Vagina (tissue), 2 donors: Measurements from ENCODE around the gene TMEM38B. TPM values are rescaled to one million over a fixed set of nuclear protein-coding genes. Genes with fewer than 3 reads are reported as not detected.

Source experiments
- DNase-seq, 2 donors: peaks; one replicate each; pipeline ENCODE4 v3.0.0-alpha.2; 2017; ENCODE audit errors: extremely low spot score in 2 of 2
- H3K27ac ChIP-seq: fragments of 200-600 bp; sonication (generic); one replicate; pipeline ENCODE4 v1.5.1; 2019
- H3K27me3 ChIP-seq: fragments of 200-600 bp; sonication (generic); one replicate; pipeline ENCODE4 v1.5.1; 2019
- H3K36me3 ChIP-seq, 2 donors: fragments of 200-600 bp; sonication (generic); one replicate each; pipeline ENCODE4 v1.5.1; 2017 to 2019
- H3K4me1 ChIP-seq: fragments of 200-600 bp; sonication (generic); one replicate; pipeline ENCODE4 v1.5.1; 2019
- H3K4me3 ChIP-seq, 2 donors: fragments of 200-600 bp; sonication (generic); 1 replicate in 1 of 2; 2 replicates in 1 of 2; pipeline ENCODE4 v1.5.1; 2016 to 2019
- H3K9me3 ChIP-seq: fragments of 200-600 bp; sonication (generic); one replicate; pipeline ENCODE4 v1.5.1; 2019
- CTCF ChIP-seq, 3 experiments: fragments of 450-650 bp in 2 of 3; fragments of 200-600 bp in 1 of 3; sonication (generic) in 1 of 3; IDR thresholded peaks; one replicate each; pipeline ENCODE4 v1.5.1; 2017 to 2019; ENCODE audit warnings: antibody characterized with exemption in 3 of 3, mild to moderate bottlenecking in 2 of 3, moderate library complexity in 2 of 3
- POLR2A ChIP-seq, 2 donors: fragments of 450-650 bp; IDR thresholded peaks; one replicate each; pipeline ENCODE4 v1.6.1; 2017; ENCODE audit warnings: antibody characterized with exemption in 2 of 2, mild to moderate bottlenecking in 2 of 2, moderate library complexity in 2 of 2
- POLR2AphosphoS5 ChIP-seq, 2 donors: sonication (generic); formaldehyde crosslinking; IDR thresholded peaks; one replicate each; pipeline ENCODE4 v1.9.0; 2017; ENCODE audit warnings: antibody characterized with exemption in 2 of 2, mild to moderate bottlenecking in 2 of 2, low read depth in 1 of 2; ENCODE audit not compliant: insufficient read depth in 1 of 2
- intact Hi-C: fragments of 100-400 bp; cut with DNase I; formaldehyde crosslinking; loops from one replicate; pipeline ENCODE4 v1.15.1; 2023
- total RNA-seq: library from RNA; depleted of rRNA; stranded (reverse); fragments of >200 nt; gene quantifications from one replicate; pipeline ENCODE4 v1.2.3, GENCODE V29; 2016

TMEM38B gene
- total RNA-seq, 1 donor from 2014 or later = 30.4 TPM

GRCh38 chr9:105693435-105694189 lies 729 bp upstream of the TMEM38B start:
- H3K4me1 ChIP-seq = peaks cover 9% of the 10 kb centered on the region

GRCh38 chr9:105694848-105695581 lies 674 bp downstream of the TMEM38B start:
- intact Hi-C loops = no loop called here
- DNase-seq = no peak
- peak overlapping the region; percentile 79 for H3K27ac ChIP-seq

More at GRCh38 chr9:105693435-105694189, 729 bp upstream of the TMEM38B start:
- DNase-seq = no peak
- H3K9me3 ChIP-seq = no peaks in the 10 kb centered on the region
- H3K36me3 ChIP-seq = no peaks in the 10 kb centered on the region
- intact Hi-C loops = no loop called here
- H3K27me3 ChIP-seq = no peaks in the 10 kb centered on the region
- no peak overlapping the region for H3K27ac ChIP-seq
- TF ChIP-seq POLR2A (IDR thresholded peaks at IDR 0.05) (no peak), POLR2AphosphoS5 (IDR thresholded peaks at IDR 0.05; ENCODE audit: insufficient read depth in 1 of 2, low read depth in 1 of 2) (no peak), CTCF (IDR thresholded peaks at IDR 0.05) (no peak)
- H3K4me3 ChIP-seq = peak overlapping the region; percentile 80

GRCh38 chr9:105696219-105696793 lies 2.0 kb downstream of the TMEM38B start:
- intact Hi-C loops = no loop called here
- H3K36me3 ChIP-seq = no peaks in the 10 kb centered on the region
- H3K9me3 ChIP-seq = no peaks in the 10 kb centered on the region
- H3K4me1 ChIP-seq = peaks cover 9% of the 10 kb centered on the region
- no peaks in the 10 kb centered on the region for H3K27me3 ChIP-seq
- TF ChIP-seq POLR2AphosphoS5 (IDR thresholded peaks at IDR 0.05; ENCODE audit: insufficient read depth in 1 of 2, low read depth in 1 of 2) (no peak), POLR2A (IDR thresholded peaks at IDR 0.05) (no peak), CTCF (IDR thresholded peaks at IDR 0.05) (no peak)
- H3K4me3 ChIP-seq = no peak overlapping the region
- no peak for DNase-seq
- H3K27ac ChIP-seq = no peak overlapping the region

More at GRCh38 chr9:105694848-105695581, 674 bp downstream of the TMEM38B start:
- peak; percentile 55 to 78 for TF ChIP-seq POLR2AphosphoS5 (IDR thresholded peaks at IDR 0.05; ENCODE audit: insufficient read depth in 1 of 2, low read depth in 1 of 2)
- no peak for TF ChIP-seq CTCF (IDR thresholded peaks at IDR 0.05)
- no peaks in the 10 kb centered on the region for H3K36me3 ChIP-seq
- no peaks in the 10 kb centered on the region for H3K27me3 ChIP-seq
- H3K4me3 ChIP-seq = peak overlapping the region; percentile 80
- no peaks in the 10 kb centered on the region for H3K9me3 ChIP-seq
- peaks cover 9% of the 10 kb centered on the region for H3K4me1 ChIP-seq

- intact Hi-C loops = no loop called here
These were observed 3.5 kb downstream of the TMEM38B start for GRCh38 chr9:105697871-105698270.

More at GRCh38 chr9:105697871-105698270, 3.5 kb downstream of the TMEM38B start:
- no peak overlapping the region for H3K27ac ChIP-seq
- H3K4me3 ChIP-seq = no peak overlapping the region
- DNase-seq = no peak
- no peaks in the 10 kb centered on the region for H3K9me3 ChIP-seq
- H3K27me3 ChIP-seq = no peaks in the 10 kb centered on the region
- H3K36me3 ChIP-seq = no peaks in the 10 kb centered on the region
- TF ChIP-seq CTCF (IDR thresholded peaks at IDR 0.05) (no peak), POLR2AphosphoS5 (IDR thresholded peaks at IDR 0.05; ENCODE audit: insufficient read depth in 1 of 2, low read depth in 1 of 2) (no peak), POLR2A (IDR thresholded peaks at IDR 0.05) (no peak)
- H3K4me1 ChIP-seq = peaks cover 9% of the 10 kb centered on the region
